Mesenchymal stem cell (in vitro differentiated cells and primary cell): ENCODE results near the gene POU6F2.

Source experiments
- DNase-seq: peaks from one replicate; pipeline ENCODE4 v3.0.0-alpha.2; 2013
- H2AFZ ChIP-seq: one replicate; pipeline ENCODE4 v1.6.1; 2013; ENCODE audit warnings: low read depth, mild to moderate bottlenecking, control low read depth, inconsistent platforms, low read length, moderate library complexity
- H2AK5ac ChIP-seq: 2 replicates; pipeline ENCODE4 v1.6.1; 2013; ENCODE audit warnings: low read length, moderate library complexity, mild to moderate bottlenecking, inconsistent platforms; ENCODE audit not compliant: severe bottlenecking
- H2BK120ac ChIP-seq: one replicate; pipeline ENCODE4 v1.6.1; 2013; ENCODE audit warnings: low read depth, mild to moderate bottlenecking, inconsistent platforms, low read length, moderate library complexity
- H2BK12ac ChIP-seq, 2 experiments: one replicate each; pipeline ENCODE4 v1.6.1; 2013; ENCODE audit warnings: inconsistent platforms in 2 of 2, low read length in 2 of 2, mild to moderate bottlenecking in 2 of 2, moderate library complexity in 2 of 2, control low read depth in 1 of 2
- H2BK15ac ChIP-seq: one replicate; pipeline ENCODE4 v1.6.1; 2013; ENCODE audit warnings: mild to moderate bottlenecking, low read depth, inconsistent platforms; ENCODE audit not compliant: poor library complexity, severe bottlenecking
- H2BK5ac ChIP-seq: 2 replicates; pipeline ENCODE4 v1.6.1; 2013; ENCODE audit warnings: low read depth, mild to moderate bottlenecking, low read length, control low read depth, inconsistent platforms; ENCODE audit not compliant: poor library complexity, severe bottlenecking
- H3K14ac ChIP-seq, 2 experiments: one replicate each; pipeline ENCODE4 v1.6.1; 2013; ENCODE audit warnings: inconsistent platforms in 2 of 2, low read length in 2 of 2, control low read depth in 1 of 2, mild to moderate bottlenecking in 1 of 2, moderate library complexity in 1 of 2
- H3K18ac ChIP-seq, 2 experiments: one replicate each; pipeline ENCODE4 v1.6.1; 2013; ENCODE audit warnings: inconsistent platforms in 2 of 2, low read length in 2 of 2, control low read depth in 1 of 2, low read depth in 1 of 2, mild to moderate bottlenecking in 1 of 2
- H3K23ac ChIP-seq, 2 experiments: one replicate each; pipeline ENCODE4 v1.6.1; 2013; ENCODE audit warnings: inconsistent platforms in 2 of 2, low read length in 2 of 2, mild to moderate bottlenecking in 2 of 2, moderate library complexity in 2 of 2, control low read depth in 1 of 2
- H3K27ac ChIP-seq: 2 replicates; pipeline ENCODE4 v1.5.1; 2013; ENCODE audit warnings: mild to moderate bottlenecking, moderate library complexity, low read length, control low read depth, inconsistent platforms; ENCODE audit not compliant: poor library complexity, severe bottlenecking
- H3K27me3 ChIP-seq, 2 experiments: 2 replicates each; pipeline versions ENCODE4 v1.6.1 to v1.7.0; 2013; ENCODE audit warnings: low read length in 2 of 2, mild to moderate bottlenecking in 2 of 2, moderate library complexity in 2 of 2, control low read depth in 1 of 2, inconsistent platforms in 1 of 2; ENCODE audit not compliant: control insufficient read depth in 1 of 2, insufficient read depth in 1 of 2
- H3K36me3 ChIP-seq, 2 experiments: 2 replicates each; pipeline versions ENCODE4 v1.6.1 to v1.7.0; 2013; ENCODE audit warnings: low read length in 2 of 2, control low read depth in 1 of 2, inconsistent platforms in 1 of 2, low read depth in 1 of 2, mild to moderate bottlenecking in 1 of 2; ENCODE audit not compliant: insufficient read depth in 2 of 2, control insufficient read depth in 1 of 2
- H3K4ac ChIP-seq, 2 experiments: one replicate each; pipeline ENCODE4 v1.6.1; 2013; ENCODE audit warnings: inconsistent platforms in 2 of 2, low read length in 2 of 2, mild to moderate bottlenecking in 2 of 2, moderate library complexity in 2 of 2, control low read depth in 1 of 2, low read depth in 1 of 2
- H3K4me1 ChIP-seq: 2 replicates; pipeline ENCODE4 v1.6.1; 2013; ENCODE audit warnings: low read depth, low read length, control low read depth; ENCODE audit not compliant: control insufficient read depth, insufficient read depth
- H3K4me2 ChIP-seq: 2 replicates; pipeline ENCODE4 v1.6.1; 2013; ENCODE audit warnings: low read length, mild to moderate bottlenecking, inconsistent platforms; ENCODE audit not compliant: poor library complexity, severe bottlenecking
- H3K4me3 ChIP-seq, 2 experiments: 2 replicates each; pipeline versions ENCODE4 v1.5.1 to v1.7.0; 2013; ENCODE audit warnings: low read length in 2 of 2, mild to moderate bottlenecking in 2 of 2, control low read depth in 1 of 2, low read depth in 1 of 2; ENCODE audit not compliant: insufficient read depth in 1 of 2
- H3K79me1 ChIP-seq: replicated peaks from 2 replicates; pipeline ENCODE4 v1.6.1; 2013; ENCODE audit warnings: mild to moderate bottlenecking, control low read depth, low read length, inconsistent platforms; ENCODE audit not compliant: poor library complexity, severe bottlenecking
- H3K9ac ChIP-seq: 2 replicates; pipeline ENCODE4 v1.7.0; 2013; ENCODE audit warnings: mild to moderate bottlenecking, low read length, moderate library complexity
- H3K9me3 ChIP-seq: 2 replicates; pipeline ENCODE4 v1.7.0; 2013; ENCODE audit warnings: mild to moderate bottlenecking, low read length; ENCODE audit not compliant: control insufficient read depth
- H4K8ac ChIP-seq: one replicate; pipeline ENCODE4 v1.6.1; 2013; ENCODE audit warnings: inconsistent platforms, mild to moderate bottlenecking, low read length, moderate library complexity
- H4K91ac ChIP-seq: one replicate; pipeline ENCODE4 v1.6.1; 2013; ENCODE audit warnings: mild to moderate bottlenecking, low read length, inconsistent platforms
- WGBS: methylation state at CpG from one replicate; pipeline ENCODE4 v1.1.7; 2013; ENCODE audit warnings: mixed read lengths; 5-methylcytosine and 5-hydroxymethylcytosine counted together

Gene POU6F2

DNA sequence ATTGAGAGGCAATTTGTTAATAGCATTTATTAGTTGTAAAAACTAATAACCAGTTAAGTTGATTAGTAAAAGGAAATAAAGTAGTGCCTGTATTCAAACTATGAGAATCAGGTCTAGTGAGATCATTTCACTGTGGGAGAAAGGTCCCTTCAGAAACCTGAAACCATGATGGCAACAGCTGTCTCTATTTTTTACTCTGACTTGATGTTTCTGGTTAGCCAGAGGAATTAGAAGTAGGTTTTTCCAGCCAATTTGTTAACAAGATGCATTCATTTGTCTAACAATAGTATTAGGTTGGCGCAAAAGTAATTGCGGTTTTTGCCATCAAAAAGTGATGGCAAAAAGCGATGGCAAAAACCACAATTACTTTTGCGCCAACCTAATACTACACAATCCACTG is 316.3 kb downstream of the POU6F2 start:
- Histone ChIP-seq H3K79me1 (no peaks in the 10 kb centered on the region), H3K9ac (no peak overlapping the region), H3K36me3 (no peaks in the 10 kb centered on the region), H3K18ac (no peak overlapping the region), H2BK15ac (no peak overlapping the region), H2BK120ac (no peak overlapping the region), H3K4me3 (no peak overlapping the region), H2AFZ (no peak overlapping the region), H3K9me3 (peaks cover 7% of the 10 kb centered on the region), H3K4me2 (no peak overlapping the region), H4K8ac (no peak overlapping the region), H3K27me3 (no peaks in the 10 kb centered on the region), H3K4ac (no peak overlapping the region), H3K14ac (no peak overlapping the region), H2BK5ac (no peak overlapping the region), H2AK5ac (no peak overlapping the region), H3K27ac (no peak overlapping the region), H3K23ac (no peak overlapping the region), H2BK12ac (no peak overlapping the region), H4K91ac (no peak overlapping the region), H3K4me1 (no peaks in the 10 kb centered on the region)
- WGBS: 93% methylated on average over 3 of the region's 4 CpGs
- no peak for DNase-seq

DNA sequence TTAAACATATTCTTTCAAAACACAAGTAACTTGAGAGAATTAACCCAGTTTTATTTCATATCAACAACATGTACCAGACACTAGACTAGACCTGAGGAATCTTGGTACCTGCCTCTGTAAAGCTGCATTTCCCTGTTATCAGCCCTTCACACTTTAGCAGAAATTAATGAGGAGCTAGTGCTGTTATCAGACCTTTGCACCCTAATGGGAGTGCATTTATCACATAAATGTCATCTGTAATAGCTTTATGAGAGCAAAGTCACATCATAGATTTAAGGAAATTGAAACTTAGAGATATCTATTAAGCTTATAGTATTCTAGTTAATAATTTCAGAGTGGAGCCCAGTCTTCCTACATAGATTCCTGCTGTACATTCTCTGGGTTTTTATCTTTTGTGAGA is 318.1 kb downstream of the POU6F2 start:
- no peak overlapping the region for H4K8ac ChIP-seq
- no peak overlapping the region for H3K18ac ChIP-seq

DNA sequence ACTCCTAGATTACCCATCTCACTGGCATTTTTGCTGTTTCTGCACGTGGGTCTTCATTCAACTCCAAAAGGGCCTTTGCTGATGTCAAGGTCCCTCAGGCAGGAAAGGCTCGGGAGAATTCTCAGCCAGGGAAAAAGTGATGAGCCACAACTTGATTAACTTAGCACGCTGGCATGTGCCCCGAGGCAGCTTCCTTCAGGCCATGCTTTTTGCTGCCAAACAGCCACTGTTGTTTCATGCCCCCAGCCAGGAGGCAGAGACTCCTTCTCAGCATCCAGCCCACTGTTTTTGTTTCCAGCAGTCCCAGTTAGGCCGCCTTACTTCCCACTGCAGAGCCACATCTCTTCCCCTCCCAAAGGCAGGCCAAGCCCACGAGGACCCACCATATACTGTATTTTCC is 322.0 kb downstream of the POU6F2 start:
- H3K79me1 ChIP-seq: no peaks in the 10 kb centered on the region
- H3K27ac ChIP-seq: no peak overlapping the region
- no peaks in the 10 kb centered on the region for H3K36me3 ChIP-seq
- H4K91ac ChIP-seq: no peak overlapping the region
- H2AK5ac ChIP-seq: no peak overlapping the region
- H3K4me2 ChIP-seq: no peak overlapping the region
- WGBS: 69% methylated on average over 6 of the region's 6 CpGs
- H2BK12ac ChIP-seq: no peak overlapping the region
- H2BK120ac ChIP-seq: no peak overlapping the region
- H4K8ac ChIP-seq: no peak overlapping the region
- no peak overlapping the region for H3K18ac ChIP-seq
- no peak overlapping the region for H2BK5ac ChIP-seq
- H3K14ac ChIP-seq: no peak overlapping the region
- no peaks in the 10 kb centered on the region for H3K4me1 ChIP-seq
- peaks cover 7% of the 10 kb centered on the region for H3K9me3 ChIP-seq
- no peaks in the 10 kb centered on the region for H3K27me3 ChIP-seq
- DNase-seq: no peak
- no peak overlapping the region for H2BK15ac ChIP-seq
- H2AFZ ChIP-seq: peak overlapping the region; percentile 6
- no peak overlapping the region for H3K23ac ChIP-seq
- no peak overlapping the region for H3K4me3 ChIP-seq
- H3K4ac ChIP-seq: no peak overlapping the region
- H3K9ac ChIP-seq: no peak overlapping the region

More for the DNA sequence above, 318.1 kb downstream of the POU6F2 start:
- no peak for DNase-seq
- Histone ChIP-seq H2BK5ac (no peak overlapping the region), H3K9ac (no peak overlapping the region), H3K79me1 (no peaks in the 10 kb centered on the region), H2AK5ac (no peak overlapping the region), H3K4me3 (no peak overlapping the region), H3K4me2 (no peak overlapping the region), H3K27ac (no peak overlapping the region), H2BK120ac (no peak overlapping the region), H3K14ac (no peak overlapping the region), H2AFZ (no peak overlapping the region), H4K91ac (no peak overlapping the region), H3K27me3 (no peaks in the 10 kb centered on the region), H3K4ac (no peak overlapping the region), H2BK15ac (no peak overlapping the region), H3K9me3 (peaks cover 7% of the 10 kb centered on the region), H3K23ac (no peak overlapping the region), H3K36me3 (no peaks in the 10 kb centered on the region), H2BK12ac (no peak overlapping the region), H3K4me1 (no peaks in the 10 kb centered on the region)

DNA sequence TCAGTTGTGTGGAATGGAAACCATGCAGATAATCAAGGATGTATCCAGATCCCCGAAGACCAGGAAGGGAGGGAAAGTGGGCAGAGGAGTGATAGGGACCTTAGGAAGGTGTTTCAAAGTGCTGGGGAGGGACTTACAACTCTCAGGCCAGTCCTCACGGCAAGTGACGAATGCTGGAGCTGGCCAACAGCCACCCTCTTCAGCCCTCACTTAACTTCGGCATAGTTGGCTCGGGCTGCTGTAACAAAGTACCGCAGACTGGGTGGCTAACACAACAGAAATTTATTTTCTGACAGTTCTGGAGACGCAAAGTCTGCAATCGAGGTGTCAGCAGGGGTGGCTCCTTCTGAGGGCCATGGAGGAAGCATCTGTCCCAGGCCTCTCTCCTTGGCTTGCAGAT is 322.6 kb downstream of the POU6F2 start:
- Histone ChIP-seq H3K4ac (no peak overlapping the region), H3K27me3 (no peaks in the 10 kb centered on the region), H2AK5ac (no peak overlapping the region), H4K91ac (no peak overlapping the region), H3K14ac (no peak overlapping the region), H3K27ac (no peak overlapping the region), H2BK12ac (no peak overlapping the region), H2BK5ac (no peak overlapping the region), H3K4me1 (no peaks in the 10 kb centered on the region), H3K79me1 (no peaks in the 10 kb centered on the region), H3K4me3 (no peak overlapping the region), H2BK120ac (no peak overlapping the region), H3K4me2 (no peak overlapping the region), H3K9me3 (peaks cover 7% of the 10 kb centered on the region), H2BK15ac (no peak overlapping the region), H3K9ac (no peak overlapping the region), H4K8ac (no peak overlapping the region), H3K18ac (no peak overlapping the region), H3K23ac (no peak overlapping the region), H3K36me3 (no peaks in the 10 kb centered on the region), H2AFZ (no peak overlapping the region)
- DNase-seq: no peak
- WGBS: 77% methylated on average over 8 of the region's 8 CpGs
